ENCODE measurements around the gene FAR2. TPM values are rescaled to one million over a fixed set of nuclear protein-coding genes. Genes with fewer than 3 reads are reported as not detected.

FAR2 gene
- total RNA-seq, 6 donors from 2014 or later: 6.0 to 25.7 (median 15.9) TPM

DNA sequence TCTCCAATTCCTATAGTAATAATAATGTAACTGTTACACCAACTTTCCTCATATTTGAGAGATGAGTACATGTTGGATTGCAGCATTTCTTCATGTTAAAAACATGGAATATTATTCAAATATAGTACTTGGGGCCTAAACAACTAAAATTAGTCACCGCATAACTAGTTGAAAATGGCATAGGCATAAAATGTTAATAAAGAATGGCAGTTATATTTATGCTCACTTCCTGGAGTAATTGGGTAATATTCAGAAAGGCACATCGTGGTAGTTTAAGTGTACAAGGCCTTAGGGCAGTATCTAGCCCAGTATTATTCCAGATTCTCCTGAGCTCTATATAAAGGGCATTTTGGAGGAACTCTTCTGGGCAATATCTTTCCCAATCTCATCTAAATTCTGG is 185.9 kb downstream of the FAR2 start:
- Histone ChIP-seq H3K4me1 (no peaks in the 10 kb centered on the region), H3K27ac (no peak overlapping the region), H3K36me3 (peaks cover 0 to 23% (median 2%) of the 10 kb centered on the region in 4 donors), H3K9me3 (no peaks in the 10 kb centered on the region), H3K4me3 (no peak overlapping the region), H3K27me3 (no peaks in the 10 kb centered on the region)
- ATAC-seq (ENCODE audit: low FRiP score in 2 of 2) (no peak), DNase-seq (no peak)
- 81 to 87% methylated on average over 2 of the region's 2 CpGs for WGBS, 2 donors
- TF ChIP-seq EP300 (IDR thresholded peaks at IDR 0.05) (no peak), POLR2A (IDR thresholded peaks at IDR 0.05) (no peak), POLR2AphosphoS5 (IDR thresholded peaks at IDR 0.05) (no peak)
- TF ChIP-seq, protein P1, sequence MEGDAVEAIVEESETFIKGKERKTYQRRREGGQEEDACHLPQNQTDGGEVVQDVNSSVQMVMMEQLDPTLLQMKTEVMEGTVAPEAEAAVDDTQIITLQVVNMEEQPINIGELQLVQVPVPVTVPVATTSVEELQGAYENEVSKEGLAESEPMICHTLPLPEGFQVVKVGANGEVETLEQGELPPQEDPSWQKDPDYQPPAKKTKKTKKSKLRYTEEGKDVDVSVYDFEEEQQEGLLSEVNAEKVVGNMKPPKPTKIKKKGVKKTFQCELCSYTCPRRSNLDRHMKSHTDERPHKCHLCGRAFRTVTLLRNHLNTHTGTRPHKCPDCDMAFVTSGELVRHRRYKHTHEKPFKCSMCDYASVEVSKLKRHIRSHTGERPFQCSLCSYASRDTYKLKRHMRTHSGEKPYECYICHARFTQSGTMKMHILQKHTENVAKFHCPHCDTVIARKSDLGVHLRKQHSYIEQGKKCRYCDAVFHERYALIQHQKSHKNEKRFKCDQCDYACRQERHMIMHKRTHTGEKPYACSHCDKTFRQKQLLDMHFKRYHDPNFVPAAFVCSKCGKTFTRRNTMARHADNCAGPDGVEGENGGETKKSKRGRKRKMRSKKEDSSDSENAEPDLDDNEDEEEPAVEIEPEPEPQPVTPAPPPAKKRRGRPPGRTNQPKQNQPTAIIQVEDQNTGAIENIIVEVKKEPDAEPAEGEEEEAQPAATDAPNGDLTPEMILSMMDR (IDR thresholded peaks at IDR 0.05): no peak

DNA sequence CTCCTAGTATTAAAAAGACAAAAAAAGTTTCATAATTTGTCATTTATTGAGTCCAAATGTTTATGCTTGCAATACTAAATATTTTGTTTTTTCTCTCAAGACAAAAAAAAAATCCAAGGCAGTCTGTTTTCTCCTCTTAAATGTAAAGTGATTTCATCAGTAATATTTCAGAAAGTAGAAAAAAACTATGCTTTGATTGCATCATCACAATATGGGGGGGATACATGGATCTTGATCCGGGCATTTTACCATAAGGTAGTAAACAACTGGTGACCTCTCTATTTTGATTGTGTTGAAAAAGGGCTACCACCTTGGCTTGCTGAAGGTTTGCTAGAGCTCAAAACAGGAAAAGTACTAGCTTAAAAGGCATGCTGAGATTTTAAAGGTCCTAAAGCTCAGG is 188.2 kb downstream of the FAR2 start:
- Histone ChIP-seq H3K27ac (no peak overlapping the region), H3K4me3 (no peak overlapping the region), H3K36me3 (peaks cover 0 to 42% (median 7%) of the 10 kb centered on the region in 4 donors), H3K9me3 (no peaks in the 10 kb centered on the region), H3K4me1 (no peaks in the 10 kb centered on the region), H3K27me3 (no peaks in the 10 kb centered on the region)
- no peak for TF ChIP-seq POLR2AphosphoS5 (IDR thresholded peaks at IDR 0.05)
- no peak for TF ChIP-seq POLR2A (IDR thresholded peaks at IDR 0.05)
- TF ChIP-seq EP300 (IDR thresholded peaks at IDR 0.05): no peak
- TF ChIP-seq, protein P1 (IDR thresholded peaks at IDR 0.05): no peak
- no peak for ATAC-seq (ENCODE audit: low FRiP score in 2 of 2)
- no peak for DNase-seq
- 94 to 96% methylated on average over 1 of the region's 1 CpG for WGBS, 2 donors

DNA sequence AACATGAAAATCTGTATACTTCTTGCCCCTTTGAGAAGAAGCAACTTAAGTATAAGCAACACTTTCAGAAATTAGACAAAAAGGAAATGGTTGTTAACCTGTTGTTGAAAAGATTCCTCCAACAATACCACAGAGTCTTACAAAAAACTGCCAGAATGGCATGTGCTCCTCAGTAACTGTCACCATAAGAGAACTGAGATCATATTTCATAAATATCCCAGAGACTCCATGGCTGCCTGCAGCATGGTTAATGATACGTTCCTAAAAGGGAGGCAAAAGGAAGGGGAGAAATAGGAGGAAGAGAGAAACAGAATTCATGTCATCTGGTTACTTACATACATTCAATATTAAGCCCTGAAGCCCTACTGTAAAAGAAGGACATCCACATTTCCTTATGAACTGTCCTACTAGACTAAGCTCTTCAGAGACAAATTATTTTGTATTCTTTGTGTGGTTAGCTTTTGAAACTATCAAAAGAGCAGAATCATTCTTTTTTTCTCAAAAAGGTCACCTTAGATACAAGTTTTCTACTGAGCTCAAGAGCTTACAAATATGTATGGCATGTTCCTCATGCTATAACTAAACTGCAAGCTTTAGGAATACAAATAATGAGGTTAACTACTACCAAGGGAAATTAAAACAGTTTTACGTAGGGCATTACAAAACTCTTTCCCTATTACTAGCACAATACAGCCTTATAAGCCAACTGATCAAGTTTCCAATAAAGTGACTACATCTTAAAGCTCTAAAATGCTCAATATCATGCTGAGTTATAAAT is 194.1 kb downstream of the FAR2 start:
- WGBS, 2 donors: 89 to 91% methylated on average over 2 of the region's 2 CpGs
- H3K9me3 ChIP-seq: no peaks in the 10 kb centered on the region
- no peaks in the 10 kb centered on the region for H3K4me1 ChIP-seq
- no peak for TF ChIP-seq POLR2AphosphoS5 (IDR thresholded peaks at IDR 0.05)
- H3K27ac ChIP-seq: no peak overlapping the region
- peaks cover 4 to 72% (median 17%) of the 10 kb centered on the region in 4 donors for H3K36me3 ChIP-seq
- no peak for ATAC-seq (ENCODE audit: low FRiP score in 2 of 2)
- DNase-seq: no peak
- no peaks in the 10 kb centered on the region for H3K27me3 ChIP-seq
- H3K4me3 ChIP-seq: no peak overlapping the region

DNA sequence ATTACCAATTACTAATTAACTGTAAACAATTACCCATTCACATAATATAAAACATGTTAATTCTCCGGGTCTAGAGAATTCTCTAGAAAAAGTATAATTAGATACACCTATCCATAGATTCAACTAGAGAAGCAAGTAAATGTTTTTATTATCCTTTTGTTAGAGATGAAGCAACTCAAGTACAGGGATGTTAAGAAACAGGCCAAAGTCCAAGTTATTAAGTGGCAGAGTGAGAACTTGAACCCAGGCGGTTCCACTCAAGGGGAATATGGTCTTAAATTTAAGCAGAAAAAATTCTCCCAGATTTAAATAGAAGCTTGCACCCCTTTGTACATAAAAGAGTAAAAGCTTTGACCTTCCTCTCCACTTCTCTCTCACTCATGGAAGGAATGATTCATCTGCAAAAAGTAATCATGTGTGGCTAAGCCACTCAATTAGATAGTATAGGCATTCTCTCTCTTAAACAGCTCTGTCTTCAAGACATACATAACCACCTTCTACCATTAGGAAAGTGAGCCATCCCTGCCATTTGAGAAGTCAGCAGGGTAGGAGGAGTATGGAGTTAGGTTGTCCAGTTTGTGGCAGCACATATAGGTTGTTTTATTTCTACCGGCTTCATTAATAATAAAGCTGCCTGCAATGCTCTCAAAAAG is 197.8 kb downstream of the FAR2 start:
- H3K36me3 ChIP-seq: peaks cover 0 to 58% (median 12%) of the 10 kb centered on the region in 4 donors
- DNase-seq: no peak
- WGBS, 2 donors: 97% methylated on average over 3 of the region's 3 CpGs

DNA sequence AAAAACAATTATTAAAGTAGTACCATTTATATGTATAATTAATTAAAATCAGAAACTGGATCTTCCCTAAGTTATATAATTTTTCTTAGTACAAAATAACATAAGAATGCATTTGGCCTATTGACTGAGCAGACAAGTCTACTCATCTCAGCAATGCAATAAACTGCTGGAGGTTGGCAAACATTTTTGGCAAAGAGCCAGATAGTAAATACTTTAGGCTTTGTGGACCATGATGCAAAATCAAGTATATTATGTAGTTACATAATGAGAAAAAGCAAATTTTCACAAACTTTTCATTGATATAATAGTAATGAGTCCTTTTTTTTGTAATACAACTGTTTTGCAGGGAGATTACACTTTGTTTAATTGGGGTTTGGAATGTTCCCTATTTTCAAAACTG is 201.0 kb downstream of the FAR2 start:
- ATAC-seq (ENCODE audit: low FRiP score in 2 of 2) (no peak), DNase-seq (no peak)
- TF ChIP-seq, protein P1 (IDR thresholded peaks at IDR 0.05): no peak
- TF ChIP-seq EP300 (IDR thresholded peaks at IDR 0.05): no peak

More for the DNA sequence above, 197.8 kb downstream of the FAR2 start:
- no peaks in the 10 kb centered on the region for H3K27me3 ChIP-seq
- TF ChIP-seq EP300 (IDR thresholded peaks at IDR 0.05) (no peak), POLR2AphosphoS5 (IDR thresholded peaks at IDR 0.05) (no peak), POLR2A (IDR thresholded peaks at IDR 0.05) (no peak)
- TF ChIP-seq, protein P1 (IDR thresholded peaks at IDR 0.05): no peak
- H3K9me3 ChIP-seq: no peaks in the 10 kb centered on the region
- H3K4me3 ChIP-seq: no peak overlapping the region
- ATAC-seq (ENCODE audit: low FRiP score in 2 of 2): no peak
- no peaks in the 10 kb centered on the region for H3K4me1 ChIP-seq
- H3K27ac ChIP-seq: no peak overlapping the region

More for the DNA sequence above, 201.0 kb downstream of the FAR2 start:
- Histone ChIP-seq H3K36me3 (peaks cover 0 to 53% (median 7%) of the 10 kb centered on the region in 4 donors), H3K27me3 (no peaks in the 10 kb centered on the region), H3K9me3 (no peaks in the 10 kb centered on the region), H3K27ac (no peak overlapping the region), H3K4me3 (no peak overlapping the region), H3K4me1 (no peaks in the 10 kb centered on the region)

Measured in upper lobe of left lung (tissue), 6 donors.